Endothelial cell of hepatic sinusoid (primary cell): ENCODE measurements around the gene SPATS2.
"Not testable (repeated sequence)": the region's sequence is repeated elsewhere in the genome, so short reads cannot be mapped to it uniquely, and the experiment has no call there.

Experiments used
- in situ Hi-C: cut with HindIII; loops from 2 replicates; pipeline ENCODE4 v1.10.0; 2017; ENCODE audit warnings: low sequenced_read_pairs

The SPATS2 gene

DNA sequence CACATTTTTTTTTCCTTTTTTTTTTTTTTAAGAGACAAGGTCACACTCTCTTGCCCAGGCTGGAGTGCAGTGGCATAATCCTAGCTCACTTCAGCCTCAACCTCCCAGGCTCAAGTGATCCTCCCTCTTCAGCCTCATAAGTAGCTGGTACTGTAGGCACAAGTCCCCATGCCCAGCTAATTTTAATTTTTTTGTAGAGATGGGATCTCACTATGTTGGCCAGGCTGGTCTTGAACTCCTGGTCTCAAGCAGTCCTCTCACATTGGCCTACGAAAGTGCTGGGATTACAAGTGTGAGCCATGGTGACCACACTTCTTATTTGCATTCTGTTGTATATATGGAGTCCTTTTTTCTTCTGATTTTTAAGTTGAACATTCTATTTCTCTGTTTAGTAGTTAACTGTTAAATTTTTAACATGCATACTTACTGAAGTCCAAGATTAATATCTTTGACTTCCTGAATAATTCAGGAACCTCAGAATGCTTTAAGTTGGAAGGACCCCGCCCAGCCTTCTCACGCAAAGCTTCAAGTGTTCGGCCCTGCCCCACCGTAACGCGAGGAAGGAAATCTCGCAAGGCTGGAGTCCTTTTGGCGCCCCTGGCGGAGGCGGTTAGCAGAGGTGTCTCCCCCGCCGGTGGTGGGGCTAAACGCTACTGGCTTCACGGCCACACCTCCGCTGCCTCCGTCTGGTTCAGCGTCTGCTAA is 21.6 kb downstream of the SPATS2 start:
- in situ Hi-C loops = no loop called here

DNA sequence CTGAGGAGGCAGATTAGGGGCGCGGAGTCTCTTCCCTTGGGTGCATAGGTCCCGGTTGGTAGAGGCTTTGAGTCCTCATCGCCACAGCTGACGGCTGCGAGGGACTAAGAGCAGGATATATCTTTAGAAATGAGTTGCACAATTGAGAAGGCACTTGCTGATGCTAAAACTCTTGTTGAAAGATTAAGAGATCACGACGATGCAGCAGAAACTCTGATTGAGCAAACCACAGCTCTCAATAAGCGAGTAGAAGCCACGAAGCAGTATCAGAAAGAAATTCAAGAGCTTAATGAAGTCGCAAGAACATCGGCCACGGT is 22.1 kb downstream of the SPATS2 start:
- in situ Hi-C loops = no loop called here

DNA sequence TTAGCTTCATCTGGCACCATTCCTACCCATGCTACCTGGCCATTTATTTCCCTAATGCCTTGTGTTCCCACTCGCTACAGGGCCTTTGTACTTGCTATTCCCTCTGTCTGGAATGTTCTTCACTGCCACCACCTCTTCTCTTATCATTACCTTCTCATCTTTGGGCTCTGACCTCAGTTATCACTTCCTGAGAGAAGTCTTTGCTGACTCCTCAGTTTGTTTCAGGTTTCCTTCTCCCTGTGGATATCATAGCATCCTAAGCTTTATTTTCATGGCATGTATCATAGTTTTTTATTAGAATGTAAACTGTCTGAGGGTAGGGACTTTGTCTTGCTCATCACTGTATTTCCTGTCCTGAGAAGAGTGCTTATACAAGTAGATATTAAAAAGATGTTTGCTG is 29.7 kb downstream of the SPATS2 start:
- in situ Hi-C loops = no loop called here

DNA sequence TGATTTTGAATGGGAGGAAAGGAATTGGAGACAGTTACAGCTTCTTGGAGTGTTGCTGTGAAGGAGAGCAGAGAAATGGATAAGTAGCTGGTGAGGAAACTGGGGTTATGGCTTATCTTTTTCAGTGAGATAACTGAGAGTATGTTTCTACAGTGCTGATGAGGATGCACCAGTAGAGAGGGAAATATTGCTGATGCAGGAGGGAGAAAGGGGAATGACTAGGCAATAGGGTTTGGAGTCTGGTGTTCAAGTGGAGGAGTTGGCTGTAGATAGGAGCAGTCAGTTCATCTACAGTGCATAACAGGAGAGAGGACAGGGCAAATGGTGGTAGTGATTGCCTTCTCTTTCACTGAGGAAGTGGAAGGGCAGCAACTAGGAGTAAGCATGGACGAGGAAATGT is 33.0 kb downstream of the SPATS2 start:
- in situ Hi-C loops = no loop called here

DNA sequence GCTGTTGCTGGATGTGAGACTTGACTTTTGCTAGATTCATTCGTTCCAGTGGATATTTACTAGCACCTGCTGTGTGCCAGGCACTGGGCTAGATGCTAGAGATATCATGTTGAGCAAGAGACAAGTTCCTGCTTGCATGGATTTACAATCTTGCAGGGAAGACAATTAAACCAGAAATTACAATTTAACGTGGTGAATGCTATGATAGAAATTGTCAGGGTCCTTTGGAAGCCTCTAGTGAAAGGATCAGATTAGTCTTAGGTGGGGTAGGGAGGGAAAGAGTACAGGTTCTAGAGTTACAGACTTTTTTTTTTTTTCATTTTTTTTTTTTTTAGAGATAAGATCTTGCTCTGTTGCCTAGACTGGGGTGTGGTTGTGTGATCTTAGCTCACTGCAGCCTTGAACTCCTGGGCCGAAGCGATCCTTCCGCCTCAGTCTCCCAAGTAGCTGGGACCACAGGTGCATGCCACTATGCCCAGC is 36.7 kb downstream of the SPATS2 start:
- in situ Hi-C loops = no loop called here

DNA sequence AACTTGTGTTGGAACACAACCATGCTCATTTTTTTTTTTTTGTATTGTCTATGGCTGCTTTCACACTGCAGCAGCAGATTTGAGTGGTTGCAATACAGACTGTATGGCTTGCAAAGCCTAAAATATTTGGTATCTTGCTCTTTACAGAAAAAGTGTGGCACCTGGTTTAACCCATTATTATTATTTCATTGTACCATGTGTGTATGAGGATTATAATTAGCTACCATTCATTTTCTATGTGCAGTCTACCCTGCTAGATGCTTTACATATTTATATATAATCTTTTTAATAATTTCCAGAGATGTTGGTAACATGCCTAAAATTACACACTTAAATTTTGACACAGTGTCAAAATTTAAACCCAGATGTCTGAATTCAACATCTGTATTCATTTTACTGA is 37.7 kb downstream of the SPATS2 start:
- in situ Hi-C loops = no loop called here

DNA sequence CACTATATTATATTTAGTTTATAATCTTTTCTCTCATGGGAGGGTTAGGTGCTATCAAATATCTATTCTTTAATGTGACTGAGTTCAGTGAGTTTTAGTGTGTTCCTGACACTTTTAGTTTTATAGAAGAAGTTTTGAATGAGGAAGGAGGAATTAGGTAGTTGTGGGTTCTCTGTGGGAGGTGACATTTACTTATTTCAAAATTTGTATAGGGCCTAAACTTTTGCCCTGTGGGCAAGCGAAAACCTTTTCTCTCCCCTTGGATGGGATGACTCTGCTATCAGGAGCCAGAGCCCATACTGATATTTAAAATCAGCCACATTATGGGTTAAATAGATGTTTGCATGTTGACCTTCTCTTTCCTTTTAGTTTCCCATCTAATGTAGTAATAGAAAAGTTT is 43.6 kb downstream of the SPATS2 start:
- in situ Hi-C loops = loop anchor here (5.0 kb wide), 1 partner anchor 84 kb away; no protein-coding TSS in a partner anchor

DNA sequence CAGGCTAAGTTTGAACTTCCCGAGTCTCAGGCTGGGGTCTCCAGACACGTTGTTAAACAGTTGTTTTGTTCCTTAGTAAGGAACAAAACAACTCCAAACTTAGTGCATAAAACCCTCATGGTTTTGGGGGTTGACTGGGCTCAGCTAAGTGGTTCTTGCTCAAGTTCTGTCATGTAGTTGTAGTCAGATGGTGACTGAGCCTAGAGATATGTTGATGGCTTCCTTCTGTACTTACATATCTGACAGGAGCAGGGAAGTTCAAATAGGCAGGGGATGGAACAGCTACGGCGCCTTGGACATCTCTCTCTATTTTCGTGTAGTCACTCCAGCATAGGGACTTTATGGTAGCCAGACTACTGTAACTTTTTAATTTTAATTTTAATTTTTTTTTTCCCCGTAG is 45.7 kb downstream of the SPATS2 start:
- in situ Hi-C loops = loop anchor here (5.0 kb wide), 1 partner anchor 86 kb away; no protein-coding TSS in a partner anchor

DNA sequence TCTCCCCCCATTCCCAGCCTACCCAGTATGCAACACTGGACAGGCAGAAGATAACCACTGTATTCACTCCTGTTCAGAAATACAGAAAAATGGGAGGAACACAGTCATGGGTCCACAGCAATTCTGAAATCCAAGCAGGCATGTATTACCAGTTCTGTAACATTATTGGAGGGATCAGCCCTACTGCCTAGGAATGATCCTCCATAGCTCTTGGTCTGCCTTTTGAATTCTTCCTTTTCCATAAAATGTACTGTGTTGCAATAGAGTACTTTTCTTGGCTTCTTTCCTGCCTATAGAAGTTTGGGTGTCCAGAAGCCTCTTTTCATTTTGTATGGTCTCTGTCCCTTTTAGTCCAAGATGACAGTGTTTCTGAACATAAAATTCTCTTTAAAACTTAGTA is 46.5 kb downstream of the SPATS2 start:
- in situ Hi-C loops = loop anchor here (5.0 kb wide), 1 partner anchor 86 kb away; no protein-coding TSS in a partner anchor

DNA sequence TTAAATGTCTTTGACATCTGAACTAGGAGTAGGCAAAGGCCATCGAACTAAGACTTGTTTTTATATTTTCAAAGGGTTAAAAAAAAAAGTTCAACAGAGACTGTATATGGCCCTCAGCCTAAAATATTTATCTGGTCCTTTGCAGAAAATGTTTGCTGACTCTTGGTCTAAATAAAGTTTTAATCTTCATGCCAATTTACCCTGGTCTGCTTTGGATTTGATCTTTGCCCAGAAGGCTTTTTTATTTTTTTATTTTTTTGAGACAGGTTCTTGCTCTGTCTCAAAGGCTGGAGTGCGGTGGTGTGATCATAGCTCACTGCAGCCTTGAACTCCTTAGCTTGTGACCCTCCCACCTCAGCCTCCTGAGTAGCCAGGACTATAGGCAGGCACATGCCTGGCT is 47.1 kb downstream of the SPATS2 start:
- in situ Hi-C loops = loop anchor here (5.0 kb wide), 1 partner anchor 87 kb away; no protein-coding TSS in a partner anchor

DNA sequence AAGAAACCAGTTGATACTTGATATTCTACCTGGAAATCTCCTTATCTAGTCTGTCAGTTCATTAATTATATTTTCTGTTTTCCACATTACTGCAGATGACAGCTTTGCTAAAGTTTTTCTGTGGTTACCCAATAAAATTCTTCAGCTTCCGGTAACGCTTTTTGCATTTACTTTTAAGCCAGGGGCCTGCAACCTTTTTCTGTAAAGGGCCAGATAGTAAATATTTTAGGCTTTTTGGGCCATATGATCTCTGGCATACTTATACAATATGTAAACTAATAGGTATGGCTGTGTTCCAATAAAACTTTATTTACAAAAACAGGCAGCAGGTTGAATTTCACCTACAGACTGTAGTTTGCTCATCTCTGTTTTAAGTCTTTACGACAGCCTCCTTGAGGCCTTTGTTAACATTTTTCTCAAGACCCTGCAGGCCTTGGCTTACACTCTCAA is 48.3 kb downstream of the SPATS2 start:
- in situ Hi-C loops = no loop called here

DNA sequence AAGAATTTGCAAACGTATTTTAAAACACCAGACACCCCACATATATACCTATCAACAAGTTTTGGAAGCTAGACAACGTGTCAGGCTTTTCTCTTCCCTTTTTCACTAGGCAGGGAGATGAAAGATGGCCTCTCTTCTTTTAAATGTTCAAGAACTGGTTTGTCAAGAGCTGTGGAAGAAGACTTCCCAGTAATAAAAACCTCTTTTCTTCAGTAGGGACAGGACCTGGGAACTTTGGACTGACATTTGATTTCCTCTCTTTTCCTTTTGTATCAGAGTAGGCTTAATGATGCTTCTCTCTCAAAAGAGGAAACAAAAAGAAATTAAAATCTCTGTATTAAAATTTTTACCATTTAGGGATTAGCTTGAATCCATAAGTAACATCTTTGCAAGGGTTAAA is 49.6 kb downstream of the SPATS2 start:
- in situ Hi-C loops = no loop called here

DNA sequence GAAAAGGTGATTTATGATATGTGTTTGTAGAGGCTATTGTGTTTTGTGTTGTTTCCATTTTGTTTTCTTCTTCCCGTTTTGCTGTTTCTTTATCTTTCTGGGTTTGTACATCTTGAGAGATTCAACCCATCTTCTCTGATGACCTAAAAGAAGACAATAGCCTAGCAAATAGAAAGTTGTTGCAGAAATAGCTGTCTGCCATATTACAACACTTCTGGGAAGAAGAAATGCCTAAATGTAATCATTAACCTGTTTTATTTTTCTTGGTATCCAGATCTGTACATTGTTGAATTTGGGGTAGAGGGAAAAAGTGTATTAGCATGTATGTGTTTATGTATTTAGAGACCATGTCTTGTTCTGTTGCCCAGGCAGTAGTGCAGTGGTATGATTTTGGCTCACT is 50.3 kb downstream of the SPATS2 start:
- in situ Hi-C loops = no loop called here

DNA sequence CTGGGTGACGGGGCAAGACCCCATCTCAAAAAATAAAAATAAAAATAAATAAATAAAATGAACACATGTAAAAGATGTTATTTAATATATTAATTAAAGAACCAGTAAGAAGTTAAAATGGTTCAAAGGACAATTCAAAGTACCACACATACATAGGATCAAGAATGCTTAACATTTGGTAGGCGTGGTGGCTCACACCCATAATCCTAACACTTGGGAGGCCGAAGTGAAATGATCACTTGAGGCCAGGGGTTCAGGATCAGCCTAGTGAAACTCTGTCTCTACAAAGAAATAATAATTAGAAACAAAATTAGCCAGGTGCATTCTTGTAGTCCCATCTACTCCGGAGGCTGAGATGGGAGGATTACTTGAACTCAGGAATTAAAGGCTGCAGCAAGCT is 53.3 kb downstream of the SPATS2 start:
- in situ Hi-C loops = no loop called here

DNA sequence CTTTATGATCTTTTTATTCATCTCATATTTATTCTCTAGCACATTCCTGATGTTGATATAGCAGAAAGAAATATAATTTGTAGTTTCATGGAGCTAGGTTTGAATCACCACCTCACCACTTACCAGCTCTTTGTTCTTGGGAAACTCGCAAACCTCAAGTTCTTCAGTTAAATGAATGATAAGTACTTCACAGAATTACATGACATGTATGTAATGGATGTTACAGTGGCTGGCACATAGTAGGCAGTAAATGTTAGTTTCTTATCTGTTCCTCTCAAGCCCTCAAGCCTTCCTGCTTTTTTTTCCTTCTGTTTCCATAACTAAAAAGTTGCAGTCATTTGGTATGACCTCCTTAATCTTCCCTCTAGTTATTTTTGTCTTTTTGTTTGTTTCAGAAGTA is 54.9 kb downstream of the SPATS2 start:
- in situ Hi-C loops = no loop called here

DNA sequence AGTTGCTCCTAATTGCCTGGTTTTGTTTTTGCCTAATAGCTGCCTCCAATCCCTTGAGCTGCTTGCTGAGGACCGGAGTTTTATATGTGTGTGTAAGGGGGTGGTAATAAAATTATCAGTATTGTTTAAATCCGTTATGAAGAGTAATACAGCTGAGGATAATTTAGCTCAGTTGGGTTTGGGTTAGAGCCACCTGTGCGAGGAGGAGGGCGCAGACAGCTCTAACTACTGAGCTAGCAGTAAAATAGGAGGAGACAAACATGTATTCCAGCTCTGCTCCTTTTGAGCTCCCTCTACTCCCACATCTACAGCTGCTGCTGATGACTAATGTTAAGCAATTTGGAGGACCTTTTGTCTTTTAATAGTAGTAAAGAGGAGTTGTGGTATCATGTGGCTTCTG is 61.5 kb downstream of the SPATS2 start:
- in situ Hi-C loops = no loop called here

DNA sequence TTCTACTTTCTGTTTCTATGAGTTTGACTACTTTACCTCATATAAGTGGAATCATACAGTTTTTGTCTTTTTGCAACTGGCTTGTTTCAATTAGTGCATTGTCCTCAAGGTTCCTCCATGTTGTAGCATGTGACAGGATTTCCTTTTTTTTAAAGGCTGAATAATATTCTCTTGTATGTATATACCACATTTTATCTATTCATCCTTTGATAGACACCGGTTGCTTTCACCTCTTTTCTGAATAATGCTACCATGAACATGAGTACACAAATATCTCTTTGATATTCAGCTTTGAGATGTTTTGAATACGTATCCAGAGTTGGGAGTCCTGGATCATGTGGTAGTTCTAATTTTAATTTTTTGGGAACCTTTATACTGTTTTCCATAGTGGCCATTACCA is 65.4 kb downstream of the SPATS2 start:
- in situ Hi-C loops = no loop called here

DNA sequence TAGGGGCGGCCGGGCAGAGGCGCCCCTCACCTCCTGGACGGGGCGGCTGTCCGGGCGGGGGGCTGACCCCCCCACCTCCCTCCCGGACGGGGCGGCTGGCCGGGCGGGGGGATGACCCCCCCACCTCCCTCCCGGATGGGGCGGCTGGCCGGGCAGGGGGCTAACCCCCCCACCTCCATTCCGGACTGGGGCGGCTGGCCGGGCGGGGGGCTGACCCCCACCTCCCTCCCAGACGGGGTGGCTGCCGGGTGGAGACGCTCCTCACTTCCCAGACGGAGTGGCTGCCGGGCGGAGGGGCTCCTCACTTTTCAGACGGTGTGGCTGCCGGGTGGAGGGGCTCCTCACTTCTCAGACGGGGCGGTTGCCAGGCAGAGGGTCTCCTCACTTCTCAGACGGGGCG is 69.5 kb downstream of the SPATS2 start:
- in situ Hi-C loops = not testable (repeated sequence)

DNA sequence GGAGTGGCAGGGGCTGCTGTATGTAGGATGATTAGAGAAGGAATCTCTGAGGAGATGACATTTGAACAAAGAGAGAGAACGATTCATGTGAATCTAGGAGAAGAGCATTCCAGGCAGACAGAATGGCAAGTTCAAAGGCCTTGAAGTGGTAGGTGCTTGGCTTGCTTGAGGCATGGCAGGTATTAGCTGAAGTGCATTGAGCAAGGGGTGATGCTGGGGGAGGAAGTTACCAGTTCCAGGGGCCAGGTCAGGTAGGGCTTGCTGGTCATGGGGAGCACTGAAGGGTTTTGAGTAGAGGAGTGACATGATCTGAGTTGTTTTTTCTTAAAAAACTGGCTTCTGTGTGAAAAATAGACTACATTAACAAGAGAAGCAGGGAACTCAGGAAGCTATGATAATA is 71.8 kb downstream of the SPATS2 start:
- in situ Hi-C loops = no loop called here

DNA sequence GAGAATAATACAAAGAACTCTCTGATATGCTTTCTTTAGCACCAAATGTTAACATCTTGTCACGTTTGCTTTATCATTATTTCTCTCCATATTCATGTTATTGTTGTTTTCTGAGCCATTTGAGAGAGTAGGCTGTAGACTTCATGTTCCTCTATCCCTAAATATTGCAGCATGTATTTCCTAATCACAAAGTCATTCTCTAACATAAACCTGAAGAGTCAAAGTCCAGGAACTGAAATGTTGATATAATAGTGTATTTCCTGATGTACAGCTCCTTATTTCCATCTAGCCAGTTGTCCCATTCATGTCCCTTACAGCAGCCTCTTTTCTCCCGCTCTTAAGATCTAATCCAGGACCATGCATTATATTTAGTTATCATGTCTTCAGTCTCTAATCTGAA is 72.8 kb downstream of the SPATS2 start:
- in situ Hi-C loops = no loop called here

DNA sequence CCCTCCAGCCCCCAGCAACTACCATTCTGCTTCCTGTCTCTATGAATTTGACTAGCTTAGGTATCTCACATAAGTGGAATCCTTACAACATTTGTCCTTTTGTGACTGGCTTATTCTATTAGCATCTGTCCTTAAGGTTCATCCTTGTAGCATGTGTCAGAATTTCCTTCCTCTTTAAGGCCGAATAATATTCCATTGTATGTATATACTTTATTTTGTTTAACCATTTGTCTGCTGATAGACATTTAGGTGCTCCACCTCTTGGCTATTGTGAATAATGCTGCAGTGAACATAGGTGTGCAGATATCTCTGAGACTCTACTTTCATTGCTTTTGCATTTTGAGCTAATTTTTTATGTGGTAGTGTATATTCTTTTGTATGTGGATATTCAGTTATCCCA is 75.7 kb downstream of the SPATS2 start:
- in situ Hi-C loops = no loop called here

DNA sequence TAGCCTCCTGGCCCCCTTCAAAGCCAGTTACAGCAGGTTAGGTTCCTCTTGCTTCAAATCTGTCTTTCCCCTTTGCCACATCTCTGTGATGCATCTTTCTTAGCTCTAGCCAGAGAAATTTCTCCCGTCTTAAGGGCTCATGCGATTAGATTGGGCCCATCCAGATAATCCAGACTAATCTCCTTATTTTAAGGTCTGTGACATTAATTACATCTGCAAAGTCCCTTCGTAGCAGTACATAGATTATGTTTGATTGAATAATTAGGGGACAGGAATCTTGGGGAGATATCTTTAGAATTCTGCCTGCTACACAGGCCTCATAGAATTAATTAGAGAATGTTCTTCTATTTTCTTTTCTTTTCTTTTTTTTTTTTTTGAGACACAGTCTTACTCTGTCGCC is 79.3 kb downstream of the SPATS2 start:
- in situ Hi-C loops = no loop called here

DNA sequence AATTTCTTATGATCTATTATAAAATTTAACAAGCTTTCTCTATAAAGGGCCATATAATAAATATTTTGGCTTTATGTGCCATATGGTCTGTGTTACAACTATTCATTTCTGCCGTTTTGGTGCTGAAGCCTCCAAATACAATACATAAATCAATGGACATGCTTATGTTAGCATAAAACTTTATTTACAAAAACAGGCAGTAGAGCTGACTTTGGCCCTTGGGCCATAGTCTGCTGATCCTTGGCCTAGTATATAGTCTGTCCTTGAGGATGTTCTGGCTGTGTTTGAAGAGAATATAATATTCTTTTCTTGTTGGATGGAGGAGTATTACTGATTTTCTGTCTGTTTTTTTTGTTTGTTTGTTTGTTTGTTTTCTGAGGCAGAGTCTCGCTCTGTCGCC is 81.6 kb downstream of the SPATS2 start:
- in situ Hi-C loops = no loop called here
